Thyroid gland (tissue), 4 donors: ENCODE results near the gene RASGRP4. TPM values are rescaled to one million over a fixed set of nuclear protein-coding genes. Genes with fewer than 3 reads are reported as not detected.
A peak's percentile ranks its signal among the peaks of the same experiment; 100 is the strongest.

ENCODE experiments used
- DNase-seq, 2 donors: peaks; one replicate each; pipeline ENCODE4 v3.0.0-alpha.2; 2019
- H3K27ac ChIP-seq, 3 donors: fragments of 200-600 bp; sonication (generic); 1 replicate in 2 of 3; 2 replicates in 1 of 3; pipeline ENCODE4 v1.5.1; 2016 to 2019; ENCODE audit warnings: mild to moderate bottlenecking in 1 of 3, moderate library complexity in 1 of 3
- H3K27me3 ChIP-seq: fragments of 200-600 bp; sonication (generic); one replicate; pipeline ENCODE4 v1.5.1; 2019
- H3K36me3 ChIP-seq, 2 donors: fragments of 200-600 bp; sonication (generic); one replicate each; pipeline ENCODE4 v1.5.1; 2016 to 2019
- H3K4me1 ChIP-seq, 2 donors: fragments of 200-600 bp; sonication (generic); one replicate each; pipeline ENCODE4 v1.5.1; 2017 to 2019
- H3K4me3 ChIP-seq, 3 donors: fragments of 200-600 bp; sonication (generic); replicated peaks in 1 of 3; 1 replicate in 2 of 3; 2 replicates in 1 of 3; pipeline ENCODE4 v1.5.1; 2016; ENCODE audit warnings: mild to moderate bottlenecking in 1 of 3
- H3K9me3 ChIP-seq: fragments of 200-600 bp; sonication (generic); one replicate; pipeline ENCODE4 v1.5.1; 2017
- POLR2A ChIP-seq, 2 donors: fragments of 450-650 bp; IDR thresholded peaks; one replicate each; pipeline ENCODE4 v1.6.1; 2017; ENCODE audit warnings: antibody characterized with exemption in 2 of 2, mild to moderate bottlenecking in 2 of 2, moderate library complexity in 1 of 2
- WGBS, 2 donors: methylation state at CpG; one replicate each; pipeline ENCODE4 v1.1.5; 2017; 5-methylcytosine and 5-hydroxymethylcytosine counted together
- intact Hi-C: fragments of 100-400 bp; cut with DNase I; formaldehyde crosslinking; loops from one replicate; pipeline ENCODE4 v1.15.1; 2023
- total RNA-seq, 4 donors: library from RNA; depleted of rRNA; stranded (reverse); fragments of >200 nt; gene quantifications; one replicate each; pipeline ENCODE4 v1.2.3, GENCODE V29; 2016
- TF ChIP-seq, protein P1 (sequence below), 6 experiments: fragments of 200-600 bp in 3 of 6; fragments of 450-650 bp in 3 of 6; sonication (generic) in 3 of 6; IDR thresholded peaks; one replicate each; pipeline ENCODE4 v1.5.1; 2016 to 2019; ENCODE audit warnings: antibody characterized with exemption in 6 of 6, mild to moderate bottlenecking in 2 of 6, inconsistent platforms in 1 of 6, moderate library complexity in 1 of 6

RASGRP4 gene
- total RNA-seq, 4 donors from 2014 or later, result 0.89 to 1.7 (median 1.2) TPM

DNA sequence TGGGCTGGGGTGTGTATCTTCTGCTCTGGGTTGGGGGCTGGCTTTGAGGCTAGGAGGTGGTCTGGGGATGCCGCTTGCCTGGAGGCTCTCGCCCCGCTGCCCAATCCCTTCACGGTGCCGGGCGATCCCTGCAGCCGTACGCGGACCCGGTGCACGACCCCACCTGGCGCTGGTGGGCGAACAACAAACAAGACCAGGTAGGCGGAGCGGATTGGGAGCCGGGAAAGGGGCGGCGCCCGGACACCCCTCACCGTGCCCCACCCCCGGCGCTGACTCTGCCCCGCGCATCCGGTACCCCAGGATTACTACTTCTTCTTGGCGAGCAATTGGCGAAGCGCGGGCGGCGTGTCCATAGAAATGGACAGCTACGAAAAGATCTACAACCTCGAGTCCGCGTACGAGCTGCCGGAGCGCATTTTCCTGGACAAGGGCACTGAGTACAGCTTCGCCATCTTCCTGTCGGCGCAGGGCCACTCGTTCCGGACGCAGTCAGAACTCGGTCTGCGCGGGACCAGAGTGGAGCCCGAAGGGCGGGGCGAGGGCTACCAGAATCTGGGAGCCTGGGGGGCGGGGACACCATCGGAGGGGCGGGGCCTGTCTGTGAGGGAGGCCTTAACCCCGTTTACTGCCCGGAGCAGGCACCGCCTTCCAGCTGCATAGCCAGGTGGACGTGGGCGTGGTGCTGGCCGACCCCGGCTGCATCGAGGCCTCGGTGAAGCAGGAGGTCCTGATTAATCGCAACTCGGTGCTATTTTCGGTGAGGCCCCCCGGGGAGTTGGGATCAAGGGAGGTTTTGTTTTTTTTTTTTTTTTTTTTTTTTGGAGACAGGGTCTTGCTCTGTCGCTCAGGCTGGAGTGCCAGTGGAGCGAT is 63.7 kb downstream of the RASGRP4 start:
- Histone ChIP-seq H3K27ac (peak overlapping the region in 1 of 3 donors; percentile 3), H3K9me3 (no peaks in the 10 kb centered on the region), H3K27me3 (no peaks in the 10 kb centered on the region), H3K4me3 (peak overlapping the region; percentile 4 to 47 (median 43)), H3K36me3 (no peaks in the 10 kb centered on the region), H3K4me1 (peaks cover 8 to 10% of the 10 kb centered on the region in 2 donors)
- intact Hi-C loops, result no loop called here
- 2 to 4% methylated on average over 24 to 58 of the region's 68 CpGs for WGBS, 2 donors
- peak; percentile 82 to 89 for DNase-seq
- TF ChIP-seq POLR2A (IDR thresholded peaks at IDR 0.05), result no peak
- TF ChIP-seq, protein P1, sequence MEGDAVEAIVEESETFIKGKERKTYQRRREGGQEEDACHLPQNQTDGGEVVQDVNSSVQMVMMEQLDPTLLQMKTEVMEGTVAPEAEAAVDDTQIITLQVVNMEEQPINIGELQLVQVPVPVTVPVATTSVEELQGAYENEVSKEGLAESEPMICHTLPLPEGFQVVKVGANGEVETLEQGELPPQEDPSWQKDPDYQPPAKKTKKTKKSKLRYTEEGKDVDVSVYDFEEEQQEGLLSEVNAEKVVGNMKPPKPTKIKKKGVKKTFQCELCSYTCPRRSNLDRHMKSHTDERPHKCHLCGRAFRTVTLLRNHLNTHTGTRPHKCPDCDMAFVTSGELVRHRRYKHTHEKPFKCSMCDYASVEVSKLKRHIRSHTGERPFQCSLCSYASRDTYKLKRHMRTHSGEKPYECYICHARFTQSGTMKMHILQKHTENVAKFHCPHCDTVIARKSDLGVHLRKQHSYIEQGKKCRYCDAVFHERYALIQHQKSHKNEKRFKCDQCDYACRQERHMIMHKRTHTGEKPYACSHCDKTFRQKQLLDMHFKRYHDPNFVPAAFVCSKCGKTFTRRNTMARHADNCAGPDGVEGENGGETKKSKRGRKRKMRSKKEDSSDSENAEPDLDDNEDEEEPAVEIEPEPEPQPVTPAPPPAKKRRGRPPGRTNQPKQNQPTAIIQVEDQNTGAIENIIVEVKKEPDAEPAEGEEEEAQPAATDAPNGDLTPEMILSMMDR (IDR thresholded peaks at IDR 0.05), result no peak

DNA sequence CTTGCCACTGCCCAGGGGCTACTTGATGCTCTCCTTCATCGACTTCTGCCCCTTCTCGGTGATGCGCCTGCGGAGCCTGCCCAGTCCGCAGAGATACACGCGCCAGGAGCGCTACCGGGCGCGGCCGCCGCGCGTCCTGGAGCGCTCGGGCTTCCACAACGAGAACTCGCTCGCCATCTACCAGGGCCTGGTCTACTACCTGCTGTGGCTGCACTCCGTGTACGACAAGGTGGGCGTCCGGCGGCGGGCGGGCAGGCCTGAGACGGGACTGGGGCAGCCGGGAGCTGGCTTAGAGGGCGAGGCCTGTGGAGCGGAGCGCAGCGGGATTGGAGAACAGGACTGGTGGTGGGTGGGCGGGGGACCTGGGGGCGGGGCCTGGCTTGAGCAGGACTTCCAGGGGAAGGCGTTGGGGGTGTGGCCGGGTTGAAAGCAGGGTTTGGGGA is 64.4 kb downstream of the RASGRP4 start:
- Histone ChIP-seq H3K27me3 (no peaks in the 10 kb centered on the region), H3K4me1 (peaks cover 8 to 10% of the 10 kb centered on the region in 2 donors), H3K4me3 (peak overlapping the region in 2 of 3 donors; percentile 4 to 43), H3K27ac (no peak overlapping the region), H3K9me3 (no peaks in the 10 kb centered on the region), H3K36me3 (no peaks in the 10 kb centered on the region)
- peak; percentile 76 to 83 for DNase-seq
- 0% methylated on average over 3 of the region's 37 CpGs; no CpG with 5 or more reads in 1 of the 2 donors for WGBS, 2 donors
- intact Hi-C loops, result no loop called here
- TF ChIP-seq, protein P1 (IDR thresholded peaks at IDR 0.05), result peak in 3 of 6 experiments; percentile 18 to 31 (median 27)
- TF ChIP-seq POLR2A (IDR thresholded peaks at IDR 0.05), result no peak

DNA sequence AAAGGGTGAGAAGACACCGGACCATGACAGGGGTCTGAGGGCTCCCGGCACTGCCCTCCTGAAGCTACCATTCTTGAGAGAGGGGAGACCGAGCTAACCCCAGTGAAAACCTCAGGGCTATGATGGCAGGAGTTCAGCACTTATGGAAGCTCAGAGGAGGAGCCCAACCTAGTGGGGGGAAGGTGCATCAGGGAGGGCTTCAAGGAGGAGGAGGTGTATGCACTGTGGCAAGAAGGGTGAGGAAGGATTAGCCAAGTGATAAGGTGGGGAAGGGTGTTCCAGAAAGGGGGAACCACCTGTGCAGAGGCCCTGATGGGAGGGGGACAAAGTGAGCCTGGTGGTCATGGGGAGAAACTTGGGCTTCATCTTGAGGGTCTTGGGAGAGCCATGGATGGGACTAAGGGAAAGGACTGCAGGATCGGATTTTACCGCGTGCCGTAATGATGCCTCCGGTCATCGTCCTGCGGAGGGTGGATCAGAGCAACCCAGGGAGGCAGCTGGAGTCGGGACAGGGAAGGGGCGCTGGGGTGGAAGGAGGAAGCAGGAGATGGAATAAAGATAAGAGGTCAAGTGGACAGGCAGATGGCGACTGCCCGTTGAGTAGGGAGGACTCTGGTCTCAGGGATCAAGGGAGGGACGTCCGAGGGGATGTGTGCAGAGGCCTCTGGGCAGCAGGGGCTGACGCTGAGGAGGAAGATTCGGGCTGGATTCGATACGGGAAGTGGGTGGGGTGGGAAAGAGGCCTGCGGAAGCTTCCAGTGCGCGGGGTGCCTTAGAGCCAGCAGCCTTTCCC is 65.0 kb downstream of the RASGRP4 start:
- TF ChIP-seq, protein P1 (IDR thresholded peaks at IDR 0.05), result no peak
- no peak for TF ChIP-seq POLR2A (IDR thresholded peaks at IDR 0.05)
- Histone ChIP-seq H3K27me3 (no peaks in the 10 kb centered on the region), H3K4me3 (peak overlapping the region in 1 of 3 donors; percentile 43), H3K4me1 (peaks cover 8 to 10% of the 10 kb centered on the region in 2 donors), H3K9me3 (no peaks in the 10 kb centered on the region), H3K36me3 (no peaks in the 10 kb centered on the region), H3K27ac (no peak overlapping the region)
- intact Hi-C loops, result no loop called here
- 20 to 21% methylated on average over 23 of the region's 23 CpGs for WGBS, 2 donors
- no peak for DNase-seq

DNA sequence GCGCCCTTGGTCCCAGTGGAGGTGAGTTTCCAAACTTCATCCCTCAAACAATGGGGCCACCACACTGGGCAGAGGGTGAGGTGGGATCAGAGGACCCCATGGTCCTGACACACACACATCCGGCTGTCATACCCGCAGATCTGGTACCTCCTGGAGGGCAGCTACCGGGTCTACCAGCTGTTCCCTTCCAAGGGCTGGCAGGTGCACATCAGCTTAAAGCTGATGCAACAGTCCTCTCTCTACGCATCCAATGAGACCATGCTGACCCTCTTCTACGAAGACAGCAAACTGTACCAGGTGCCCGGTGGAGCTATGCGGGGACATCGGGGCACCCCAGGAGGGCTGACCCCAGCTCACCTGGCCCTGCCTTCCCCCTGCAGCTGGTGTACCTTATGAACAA is 65.7 kb downstream of the RASGRP4 start:
- DNase-seq, result no peak
- H3K4me3 ChIP-seq, result no peak overlapping the region
- TF ChIP-seq POLR2A (IDR thresholded peaks at IDR 0.05), result no peak
- TF ChIP-seq, protein P1 (IDR thresholded peaks at IDR 0.05), result no peak
- no peak overlapping the region for H3K27ac ChIP-seq
- no peaks in the 10 kb centered on the region for H3K27me3 ChIP-seq
- H3K9me3 ChIP-seq, result no peaks in the 10 kb centered on the region
- no peaks in the 10 kb centered on the region for H3K36me3 ChIP-seq
- peaks cover 8 to 10% of the 10 kb centered on the region in 2 donors for H3K4me1 ChIP-seq
- intact Hi-C loops, result no loop called here
- WGBS, 2 donors, result 84 to 87% methylated on average over 4 to 6 of the region's 9 CpGs
